ENCODE results near the gene AMZ1.

- TF ChIP-seq POLR2A (IDR thresholded peaks at IDR 0.05), result no peak
- no peak for TF ChIP-seq CTCF (IDR thresholded peaks at IDR 0.05)
Measured at GRCh38 chr7:2701424-2701823, 13.4 kb downstream of the AMZ1 start.
